ENCODE results near the gene USHBP1. TPM values are rescaled to one million over a fixed set of nuclear protein-coding genes. Genes with fewer than 3 reads are reported as not detected.
A peak's percentile ranks its signal among the peaks of the same experiment; 100 is the strongest.

Gene USHBP1
- total RNA-seq, 4 donors from 2014 or later, result 0.70 to 4.8 (median 0.73) TPM; not detected in 1

DNA sequence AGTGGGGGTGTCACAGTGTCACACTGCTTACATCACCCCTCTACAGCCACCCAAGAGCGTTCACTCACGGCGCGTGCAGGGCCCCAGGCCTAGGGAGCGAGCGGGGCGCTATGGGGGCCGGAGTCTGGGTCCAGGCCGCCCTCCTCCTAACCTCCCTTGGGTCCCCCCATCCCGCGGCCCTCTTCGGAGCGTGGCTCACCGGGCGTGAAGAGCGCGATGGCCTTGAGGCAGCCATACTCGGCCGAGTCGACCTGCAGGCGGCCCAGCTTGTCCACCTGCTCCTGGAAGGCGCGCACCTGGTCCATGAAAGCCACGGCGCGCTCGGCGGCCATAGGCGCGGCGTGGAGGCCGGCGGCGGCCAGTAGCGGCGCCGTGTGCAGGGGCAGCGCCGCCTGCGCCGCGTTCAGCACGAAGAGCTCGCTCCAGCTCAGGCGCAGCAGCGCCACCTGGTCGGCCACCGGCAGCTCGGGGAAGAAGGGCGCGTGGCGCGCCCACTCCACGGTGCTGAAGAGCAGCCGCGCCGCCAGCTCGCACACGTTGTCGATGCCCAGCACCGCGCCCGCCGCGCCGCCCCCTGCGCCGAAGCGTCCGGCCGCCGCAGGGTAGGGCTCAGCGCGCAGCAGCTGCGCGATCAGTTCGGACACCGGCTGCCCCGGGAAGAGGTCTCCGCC, 29.1 kb downstream of the USHBP1 start:
- DNase-seq, result no peak

DNA sequence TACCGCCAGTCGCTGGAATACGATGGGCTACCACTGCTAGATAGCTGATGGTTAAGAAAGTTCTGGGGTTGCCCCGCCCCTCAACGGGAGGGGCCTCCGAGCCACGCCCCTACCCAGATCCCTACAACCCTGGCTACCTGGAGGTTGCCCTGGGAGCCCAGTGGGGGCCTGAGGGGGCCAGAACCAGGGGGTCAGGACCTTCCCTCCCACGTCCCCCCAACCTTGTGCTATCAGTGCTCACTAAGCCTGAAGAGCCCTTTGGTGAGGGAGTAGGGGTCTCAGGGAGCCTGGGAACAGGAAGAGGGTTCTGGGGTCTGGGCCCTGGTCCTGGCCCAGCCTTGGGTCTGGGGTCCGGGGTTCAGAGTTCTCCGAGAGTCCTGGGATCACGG, 29.6 kb downstream of the USHBP1 start:
- peak overlapping the region; percentile 37 to 80 (median 46) for H3K4me3 ChIP-seq
- peak overlapping the region; percentile 64 to 89 (median 74) for H3K27ac ChIP-seq
- peaks cover 13 to 39% (median 21%) of the 10 kb centered on the region in 3 donors for H3K4me1 ChIP-seq
- H3K27me3 ChIP-seq, result no peaks in the 10 kb centered on the region
- no peaks in the 10 kb centered on the region for H3K9me3 ChIP-seq
- peaks cover 10 to 87% (median 17%) of the 10 kb centered on the region in 3 donors for H3K36me3 ChIP-seq
- no peak for TF ChIP-seq POLR2A (IDR thresholded peaks at IDR 0.05)
- TF ChIP-seq, protein P1, sequence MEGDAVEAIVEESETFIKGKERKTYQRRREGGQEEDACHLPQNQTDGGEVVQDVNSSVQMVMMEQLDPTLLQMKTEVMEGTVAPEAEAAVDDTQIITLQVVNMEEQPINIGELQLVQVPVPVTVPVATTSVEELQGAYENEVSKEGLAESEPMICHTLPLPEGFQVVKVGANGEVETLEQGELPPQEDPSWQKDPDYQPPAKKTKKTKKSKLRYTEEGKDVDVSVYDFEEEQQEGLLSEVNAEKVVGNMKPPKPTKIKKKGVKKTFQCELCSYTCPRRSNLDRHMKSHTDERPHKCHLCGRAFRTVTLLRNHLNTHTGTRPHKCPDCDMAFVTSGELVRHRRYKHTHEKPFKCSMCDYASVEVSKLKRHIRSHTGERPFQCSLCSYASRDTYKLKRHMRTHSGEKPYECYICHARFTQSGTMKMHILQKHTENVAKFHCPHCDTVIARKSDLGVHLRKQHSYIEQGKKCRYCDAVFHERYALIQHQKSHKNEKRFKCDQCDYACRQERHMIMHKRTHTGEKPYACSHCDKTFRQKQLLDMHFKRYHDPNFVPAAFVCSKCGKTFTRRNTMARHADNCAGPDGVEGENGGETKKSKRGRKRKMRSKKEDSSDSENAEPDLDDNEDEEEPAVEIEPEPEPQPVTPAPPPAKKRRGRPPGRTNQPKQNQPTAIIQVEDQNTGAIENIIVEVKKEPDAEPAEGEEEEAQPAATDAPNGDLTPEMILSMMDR (IDR thresholded peaks at IDR 0.05), result no peak
- no peak for DNase-seq
- WGBS, 2 donors, result 7 to 29% methylated on average over 6 to 7 of the region's 11 CpGs
- intact Hi-C loops (cut with DNase I), result no loop called here

More for the DNA sequence above, 29.1 kb downstream of the USHBP1 start:
- Histone ChIP-seq H3K36me3 (peaks cover 10 to 87% (median 14%) of the 10 kb centered on the region in 3 donors), H3K4me3 (peak overlapping the region; percentile 37 to 80 (median 46)), H3K4me1 (peaks cover 13 to 40% (median 21%) of the 10 kb centered on the region in 3 donors), H3K9me3 (no peaks in the 10 kb centered on the region), H3K27ac (peak overlapping the region; percentile 64 to 89 (median 74)), H3K27me3 (no peaks in the 10 kb centered on the region)
- intact Hi-C loops (cut with DNase I), result no loop called here
- no peak for TF ChIP-seq POLR2A (IDR thresholded peaks at IDR 0.05)
- TF ChIP-seq, protein P1 (IDR thresholded peaks at IDR 0.05), result peak; percentile 33 to 68 (median 46)
- WGBS, 2 donors, result no CpG with 5 or more reads among the region's 80 CpGs

DNA sequence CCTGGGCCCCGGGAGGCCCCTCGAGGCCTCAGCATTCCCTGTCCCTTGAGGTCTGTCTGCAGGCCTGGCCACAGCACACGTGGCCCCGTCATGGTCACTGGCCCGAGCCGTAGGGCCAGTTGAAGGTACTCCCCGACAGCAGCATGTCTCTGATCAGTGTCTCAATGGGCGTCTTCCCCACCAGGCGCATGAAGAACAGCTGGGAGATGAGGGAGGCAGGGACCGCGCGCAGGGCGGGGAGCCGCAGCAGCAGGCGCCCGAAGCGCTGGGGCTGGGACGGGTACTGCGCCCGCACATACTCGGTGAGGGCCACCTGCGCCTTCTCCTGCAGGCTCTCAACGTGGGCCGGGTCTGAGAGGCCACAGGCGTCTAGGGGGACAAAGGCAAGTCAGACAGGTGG, 32.3 kb downstream of the USHBP1 start:
- H3K9me3 ChIP-seq, result no peaks in the 10 kb centered on the region
- H3K27me3 ChIP-seq, result no peaks in the 10 kb centered on the region
- no peak overlapping the region for H3K4me3 ChIP-seq
- H3K4me1 ChIP-seq, result peaks cover 13 to 42% (median 21%) of the 10 kb centered on the region in 3 donors
- no peak for TF ChIP-seq POLR2A (IDR thresholded peaks at IDR 0.05)
- TF ChIP-seq, protein P1 (IDR thresholded peaks at IDR 0.05), result no peak
- H3K27ac ChIP-seq, result no peak overlapping the region
- WGBS, 2 donors, result 89 to 92% methylated on average over 17 to 21 of the region's 25 CpGs
- no peak for DNase-seq
- peaks cover 10 to 75% (median 18%) of the 10 kb centered on the region in 3 donors for H3K36me3 ChIP-seq
- intact Hi-C loops (cut with DNase I), result no loop called here

DNA sequence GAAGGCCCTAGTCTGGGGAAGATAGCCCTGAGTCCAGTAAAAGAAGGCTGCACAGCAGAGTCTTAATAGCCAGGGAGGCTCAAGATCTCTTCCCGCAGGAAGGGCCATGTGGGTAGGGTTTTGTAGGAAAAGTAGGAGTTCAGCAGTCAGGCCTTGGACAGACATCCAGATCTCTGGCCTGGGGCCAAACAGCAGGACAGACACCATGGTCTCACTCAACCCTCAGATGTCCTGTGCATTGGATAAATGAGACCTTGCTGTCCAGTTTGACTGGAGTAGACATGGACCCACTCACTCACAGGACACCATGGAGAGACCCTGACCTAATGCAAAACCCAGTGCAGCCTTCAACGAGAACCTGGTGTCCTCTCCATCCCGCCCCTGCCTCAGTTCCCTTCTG, 34.7 kb downstream of the USHBP1 start:
- Histone ChIP-seq H3K36me3 (peaks cover 10 to 64% (median 18%) of the 10 kb centered on the region in 3 donors), H3K27me3 (no peaks in the 10 kb centered on the region), H3K9me3 (no peaks in the 10 kb centered on the region), H3K4me1 (peaks cover 14 to 36% (median 14%) of the 10 kb centered on the region in 3 donors), H3K27ac (no peak overlapping the region), H3K4me3 (no peak overlapping the region)
- WGBS, 2 donors, result 100% methylated on average over 1 of the region's 3 CpGs
- no peak for TF ChIP-seq POLR2A (IDR thresholded peaks at IDR 0.05)
- TF ChIP-seq, protein P1 (IDR thresholded peaks at IDR 0.05), result no peak
- intact Hi-C loops (cut with DNase I), result no loop called here
- DNase-seq, result no peak

DNA sequence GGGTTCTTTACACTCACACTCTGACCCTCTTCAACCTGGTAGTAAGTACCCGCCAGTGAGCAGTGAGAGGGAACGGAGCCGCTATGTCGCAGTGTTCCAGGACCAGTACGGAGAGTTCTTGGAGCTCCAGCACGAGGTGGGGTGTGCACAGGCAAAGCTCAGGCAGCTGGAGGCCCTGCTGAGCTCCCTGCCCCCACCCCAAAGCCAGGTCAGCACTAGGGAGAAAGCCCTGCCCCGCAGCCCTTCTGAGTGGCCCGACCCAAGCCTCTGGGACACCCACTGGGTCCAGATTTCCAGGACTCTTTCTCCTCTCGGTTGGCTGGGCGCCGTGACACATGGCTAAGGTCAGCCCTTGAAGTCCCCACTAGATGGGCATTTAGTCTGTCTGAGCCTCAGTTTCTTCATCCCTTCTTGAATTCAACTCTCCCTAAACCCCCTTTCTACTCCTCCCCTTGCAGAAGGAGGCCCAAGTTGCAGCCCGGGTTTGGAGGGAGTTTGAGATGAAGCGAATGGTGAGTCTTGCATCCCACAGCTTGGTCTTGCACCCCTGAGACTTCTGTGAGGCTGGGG, 36.7 kb downstream of the USHBP1 start:
- Histone ChIP-seq H3K36me3 (peaks cover 10 to 44% (median 18%) of the 10 kb centered on the region in 3 donors), H3K4me3 (no peak overlapping the region), H3K9me3 (no peaks in the 10 kb centered on the region), H3K27me3 (no peaks in the 10 kb centered on the region), H3K27ac (no peak overlapping the region), H3K4me1 (peaks cover 6 to 27% (median 8%) of the 10 kb centered on the region in 3 donors)
- 85 to 88% methylated on average over 11 to 13 of the region's 13 CpGs for WGBS, 2 donors
- TF ChIP-seq, protein P1 (IDR thresholded peaks at IDR 0.05), result no peak
- no peak for TF ChIP-seq POLR2A (IDR thresholded peaks at IDR 0.05)
- no peak for DNase-seq
- intact Hi-C loops (cut with DNase I), result no loop called here
